Hepatocyte (in vitro differentiated cells): Measurements from ENCODE around the gene PACSIN3. TPM values are rescaled to one million over a fixed set of nuclear protein-coding genes. Genes with fewer than 3 reads are reported as not detected.

Experiments used
- DNase-seq: peaks from one replicate; pipeline ENCODE4 v3.0.0-alpha.2; 2016; ENCODE audit warnings: low spot score
- H2AFZ ChIP-seq: fragments of 200-600 bp; sonication (generic); 2 replicates; pipeline ENCODE4 v1.6.0; 2016; ENCODE audit warnings: antibody characterized with exemption, mild to moderate bottlenecking
- H3K27ac ChIP-seq: fragments of 200-600 bp; sonication (generic); 2 replicates; pipeline ENCODE4 v1.5.1; 2016; ENCODE audit warnings: mild to moderate bottlenecking
- H3K27me3 ChIP-seq: fragments of 200-600 bp; sonication (generic); 2 replicates; pipeline ENCODE4 v1.6.1; 2016
- H3K36me3 ChIP-seq: fragments of 200-600 bp; sonication (generic); replicated peaks from 2 replicates; pipeline ENCODE4 v1.5.1; 2016; ENCODE audit warnings: low read depth; ENCODE audit not compliant: insufficient read depth
- H3K4me1 ChIP-seq: fragments of 200-600 bp; sonication (generic); 2 replicates; pipeline ENCODE4 v1.5.1; 2016; ENCODE audit warnings: mild to moderate bottlenecking, moderate library complexity; ENCODE audit not compliant: insufficient read depth
- H3K4me2 ChIP-seq: fragments of 200-600 bp; sonication (generic); 2 replicates; pipeline ENCODE4 v1.6.0; 2016
- H3K4me3 ChIP-seq: fragments of 200-600 bp; sonication (generic); 2 replicates; pipeline ENCODE4 v1.5.1; 2016; ENCODE audit warnings: mild to moderate bottlenecking
- H3K79me2 ChIP-seq: fragments of 200-600 bp; sonication (generic); 2 replicates; pipeline ENCODE4 v1.6.0; 2017; ENCODE audit warnings: mild to moderate bottlenecking
- H3K9me2 ChIP-seq: fragments of 200-600 bp; sonication (generic); replicated peaks from 2 replicates; pipeline ENCODE4 v1.6.0; 2017; ENCODE audit warnings: mild to moderate bottlenecking; ENCODE audit not compliant: insufficient read depth
- H3K9me3 ChIP-seq: fragments of 200-600 bp; sonication (generic); 2 replicates; pipeline ENCODE4 v1.5.1; 2016; ENCODE audit warnings: low read depth, mild to moderate bottlenecking
- H4K20me1 ChIP-seq: fragments of 200-600 bp; sonication (generic); 2 replicates; pipeline ENCODE4 v1.6.0; 2016; ENCODE audit warnings: mild to moderate bottlenecking; ENCODE audit not compliant: insufficient read depth, poor library complexity, severe bottlenecking
- EZH2 ChIP-seq: fragments of 200-600 bp; sonication (generic); IDR thresholded peaks from 2 replicates; pipeline ENCODE4 v1.6.1; 2016; ENCODE audit warnings: antibody characterized with exemption, mild to moderate bottlenecking, borderline replicate concordance
- EZH2phosphoT487 ChIP-seq: fragments of 200-600 bp; sonication (generic); IDR thresholded peaks from one replicate; pipeline ENCODE4 v1.6.1; 2018; ENCODE audit warnings: antibody characterized with exemption, mild to moderate bottlenecking, low read depth, moderate library complexity; ENCODE audit not compliant: unreplicated experiment, severe bottlenecking
- WGBS: methylation state at CpG from one replicate; pipeline ENCODE4 v1.1.6; 2016; ENCODE audit warnings: low lambda C conversion rate; ENCODE audit errors: missing lambda C conversion rate; 5-methylcytosine and 5-hydroxymethylcytosine counted together
- polyA plus RNA-seq: library from polyadenylated mRNA; unstranded; fragments of >200 nt; fragmentation: Nextera tagmentation; extraction: Ambion mirVana; gene quantifications from 2 replicates; pipeline ENCODE4 v1.2.1, GENCODE V29; 2016
- total RNA-seq: library from RNA; depleted of rRNA; stranded (reverse); fragments of >200 nt; gene quantifications from 2 replicates; pipeline ENCODE4 v1.2.3, GENCODE V29; 2014
- TF ChIP-seq, protein P1 (sequence below): fragments of 200-600 bp; sonication (generic); IDR thresholded peaks from 2 replicates; pipeline ENCODE4 v1.5.1; 2016; ENCODE audit warnings: antibody characterized with exemption, mild to moderate bottlenecking; ENCODE audit not compliant: poor library complexity

The PACSIN3 gene
- total and polyA plus RNA-seq, 2 experiments from 2014 or later = 53.7 to 70.7 TPM

DNA sequence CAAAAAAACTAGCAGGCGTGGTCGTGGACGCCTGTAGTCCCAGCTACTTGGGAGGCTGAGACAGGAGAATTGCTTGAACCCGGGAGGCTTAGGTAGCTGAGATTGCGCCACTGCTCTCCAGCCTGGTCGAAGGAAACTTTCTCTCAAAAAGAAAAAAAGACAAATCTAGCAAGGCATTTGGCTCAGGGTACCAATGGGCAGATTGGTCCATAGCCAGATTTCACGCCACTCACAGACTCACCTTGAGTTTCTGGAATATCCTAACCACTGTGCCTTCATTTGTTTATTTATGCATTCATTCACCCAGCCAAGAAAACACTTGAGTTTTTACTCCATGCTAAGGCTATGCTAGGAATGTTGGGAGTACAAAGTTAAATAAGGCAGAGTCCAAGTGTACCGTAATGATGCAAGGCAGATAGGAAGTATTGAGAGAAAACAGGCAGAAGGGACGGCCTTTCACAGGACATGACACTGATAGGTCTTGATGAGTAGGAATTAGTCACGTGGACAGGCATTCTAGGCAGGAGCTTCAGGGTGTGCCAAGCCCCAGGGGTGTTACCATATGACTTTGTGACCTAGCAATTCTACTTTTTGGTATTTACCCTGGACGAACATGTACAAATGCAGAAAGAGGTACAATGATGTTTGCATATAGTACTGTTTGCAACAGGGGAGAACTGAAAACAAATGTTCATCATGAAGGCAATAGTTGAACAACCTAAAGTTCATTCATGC is 3.0 kb upstream of the PACSIN3 start:
- H3K4me2 ChIP-seq = peak overlapping the region; percentile 44
- no peaks in the 10 kb centered on the region for H4K20me1 ChIP-seq
- no peak overlapping the region for H3K4me3 ChIP-seq
- peaks cover 13% of the 10 kb centered on the region for H3K79me2 ChIP-seq
- H3K36me3 ChIP-seq = no peaks in the 10 kb centered on the region
- 56% methylated on average over 11 of the region's 11 CpGs for WGBS
- DNase-seq = peak; percentile 87
- TF ChIP-seq EZH2 (no peak), EZH2phosphoT487 (no peak)
- TF ChIP-seq, protein P1, sequence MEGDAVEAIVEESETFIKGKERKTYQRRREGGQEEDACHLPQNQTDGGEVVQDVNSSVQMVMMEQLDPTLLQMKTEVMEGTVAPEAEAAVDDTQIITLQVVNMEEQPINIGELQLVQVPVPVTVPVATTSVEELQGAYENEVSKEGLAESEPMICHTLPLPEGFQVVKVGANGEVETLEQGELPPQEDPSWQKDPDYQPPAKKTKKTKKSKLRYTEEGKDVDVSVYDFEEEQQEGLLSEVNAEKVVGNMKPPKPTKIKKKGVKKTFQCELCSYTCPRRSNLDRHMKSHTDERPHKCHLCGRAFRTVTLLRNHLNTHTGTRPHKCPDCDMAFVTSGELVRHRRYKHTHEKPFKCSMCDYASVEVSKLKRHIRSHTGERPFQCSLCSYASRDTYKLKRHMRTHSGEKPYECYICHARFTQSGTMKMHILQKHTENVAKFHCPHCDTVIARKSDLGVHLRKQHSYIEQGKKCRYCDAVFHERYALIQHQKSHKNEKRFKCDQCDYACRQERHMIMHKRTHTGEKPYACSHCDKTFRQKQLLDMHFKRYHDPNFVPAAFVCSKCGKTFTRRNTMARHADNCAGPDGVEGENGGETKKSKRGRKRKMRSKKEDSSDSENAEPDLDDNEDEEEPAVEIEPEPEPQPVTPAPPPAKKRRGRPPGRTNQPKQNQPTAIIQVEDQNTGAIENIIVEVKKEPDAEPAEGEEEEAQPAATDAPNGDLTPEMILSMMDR = no peak
- H3K27ac ChIP-seq = peak overlapping the region; percentile 99
- H3K4me1 ChIP-seq = peaks cover 44% of the 10 kb centered on the region
- H3K9me3 ChIP-seq = no peaks in the 10 kb centered on the region
- no peaks in the 10 kb centered on the region for H3K9me2 ChIP-seq
- no peaks in the 10 kb centered on the region for H3K27me3 ChIP-seq
- H2AFZ ChIP-seq = no peak overlapping the region

DNA sequence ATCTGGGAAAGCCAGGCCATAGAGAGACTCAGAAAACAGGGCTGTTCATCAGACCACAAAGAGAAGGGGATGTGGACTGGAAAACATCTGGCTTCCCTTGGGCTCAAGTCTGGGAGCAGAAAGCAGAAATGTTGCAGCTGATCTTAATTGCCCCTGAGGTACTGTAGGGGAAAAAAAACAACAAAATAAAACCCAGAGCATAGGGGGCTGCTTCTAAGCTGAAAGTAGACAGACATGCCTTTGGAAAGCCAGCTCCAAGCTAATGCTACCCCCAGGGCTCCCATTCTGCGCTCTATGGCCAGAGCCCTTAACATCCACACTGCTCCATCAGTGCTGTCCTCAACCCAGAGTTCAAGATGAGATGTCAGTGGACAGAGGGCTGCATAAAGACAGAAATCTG is 2.0 kb upstream of the PACSIN3 start:
- Histone ChIP-seq H3K27me3 (no peaks in the 10 kb centered on the region), H3K4me2 (peak overlapping the region; percentile 96), H3K9me2 (no peaks in the 10 kb centered on the region), H4K20me1 (no peaks in the 10 kb centered on the region), H2AFZ (no peak overlapping the region), H3K36me3 (no peaks in the 10 kb centered on the region), H3K27ac (peak overlapping the region; percentile 99), H3K9me3 (no peaks in the 10 kb centered on the region), H3K79me2 (peaks cover 23% of the 10 kb centered on the region), H3K4me3 (no peak overlapping the region), H3K4me1 (peaks cover 46% of the 10 kb centered on the region)
- TF ChIP-seq EZH2phosphoT487 (no peak), EZH2 (no peak)
- TF ChIP-seq, protein P1 = no peak
- DNase-seq = no peak
- 76% methylated on average over 1 of the region's 1 CpG for WGBS

GRCh38 chr11:47187723-47188122 is 1.5 kb upstream of the PACSIN3 start:
- Histone ChIP-seq H3K79me2 (peaks cover 29% of the 10 kb centered on the region), H3K4me1 (peaks cover 43% of the 10 kb centered on the region), H3K4me3 (peak overlapping the region; percentile 28), H2AFZ (peak overlapping the region; percentile 52), H3K9me2 (no peaks in the 10 kb centered on the region), H4K20me1 (no peaks in the 10 kb centered on the region), H3K27ac (peak overlapping the region; percentile 99), H3K36me3 (no peaks in the 10 kb centered on the region), H3K4me2 (peak overlapping the region; percentile 96), H3K9me3 (no peaks in the 10 kb centered on the region), H3K27me3 (no peaks in the 10 kb centered on the region)
- DNase-seq = peak; percentile 51
- no peak for TF ChIP-seq EZH2
- TF ChIP-seq EZH2phosphoT487 = no peak
- TF ChIP-seq, protein P1 = no peak
- WGBS = 14% methylated on average over 5 of the region's 5 CpGs
